ENCODE data around the gene SFSWAP. TPM values are rescaled to one million over a fixed set of nuclear protein-coding genes. Genes with fewer than 3 reads are reported as not detected.

The SFSWAP gene
- total RNA-seq, 1 donor from 2014 or later: 18.2 TPM

- H3K27me3 ChIP-seq (ENCODE audit: control insufficient read depth, insufficient read depth, low read length): no peaks in the 10 kb centered on the region
- FAIRE-seq (no peak), DNase-seq (ENCODE audit: low read depth) (no peak)
- H3K36me3 ChIP-seq (ENCODE audit: control insufficient read depth, insufficient read depth, low read length): peaks cover 30% of the 10 kb centered on the region
- no peak for TF ChIP-seq CTCF (IDR thresholded peaks at IDR 0.05; ENCODE audit: insufficient read depth, low read length, severe bottlenecking)
- no peak overlapping the region for H3K4me3 ChIP-seq (ENCODE audit: low read depth, low read length)
Measured at GRCh38 chr12:131758016-131758739, 47.3 kb downstream of the SFSWAP start.

GRCh38 chr12:131759176-131759575 lies 48.3 kb downstream of the SFSWAP start:
- H3K36me3 ChIP-seq (ENCODE audit: control insufficient read depth, insufficient read depth, low read length): peaks cover 25% of the 10 kb centered on the region
- no peaks in the 10 kb centered on the region for H3K27me3 ChIP-seq (ENCODE audit: control insufficient read depth, insufficient read depth, low read length)
- DNase-seq (ENCODE audit: low read depth) (no peak), FAIRE-seq (no peak)
- no peak overlapping the region for H3K4me3 ChIP-seq (ENCODE audit: low read depth, low read length)
- no peak for TF ChIP-seq CTCF (IDR thresholded peaks at IDR 0.05; ENCODE audit: insufficient read depth, low read length, severe bottlenecking)

GRCh38 chr12:131761638-131762037 lies 50.7 kb downstream of the SFSWAP start:
- FAIRE-seq (no peak), DNase-seq (ENCODE audit: low read depth) (no peak)
- no peak for TF ChIP-seq CTCF (IDR thresholded peaks at IDR 0.05; ENCODE audit: insufficient read depth, low read length, severe bottlenecking)
- Histone ChIP-seq H3K4me3 (ENCODE audit: low read depth, low read length) (no peak overlapping the region), H3K27me3 (ENCODE audit: control insufficient read depth, insufficient read depth, low read length) (no peaks in the 10 kb centered on the region), H3K36me3 (ENCODE audit: control insufficient read depth, insufficient read depth, low read length) (peaks cover 25% of the 10 kb centered on the region)

- Histone ChIP-seq H3K27me3 (ENCODE audit: control insufficient read depth, insufficient read depth, low read length) (no peaks in the 10 kb centered on the region), H3K4me3 (ENCODE audit: low read depth, low read length) (no peak overlapping the region), H3K36me3 (ENCODE audit: control insufficient read depth, insufficient read depth, low read length) (peaks cover 20% of the 10 kb centered on the region)
- no peak for TF ChIP-seq CTCF (IDR thresholded peaks at IDR 0.05; ENCODE audit: insufficient read depth, low read length, severe bottlenecking)
- no peak for DNase-seq (ENCODE audit: low read depth)
- no peak for FAIRE-seq
Measured at GRCh38 chr12:131764738-131765137, 53.8 kb downstream of the SFSWAP start.

- no peak for TF ChIP-seq CTCF (IDR thresholded peaks at IDR 0.05; ENCODE audit: insufficient read depth, low read length, severe bottlenecking)
- no peak for FAIRE-seq
- H3K4me3 ChIP-seq (ENCODE audit: low read depth, low read length): no peak overlapping the region
- peaks cover 24% of the 10 kb centered on the region for H3K36me3 ChIP-seq (ENCODE audit: control insufficient read depth, insufficient read depth, low read length)
- H3K27me3 ChIP-seq (ENCODE audit: control insufficient read depth, insufficient read depth, low read length): no peaks in the 10 kb centered on the region
- no peak for DNase-seq (ENCODE audit: low read depth)
Measured at GRCh38 chr12:131765961-131766360, 55.1 kb downstream of the SFSWAP start.
